HG02970 (cell line): ENCODE measurements around the gene MAP7.

ENCODE experiments used
- ATAC-seq: cut with Tn5 transposase; IDR thresholded peaks from one replicate; pipeline ENCODE4 v1.9.1; 2021; ENCODE audit warnings: mild to moderate bottlenecking, moderate library complexity, moderate number of reproducible peaks; ENCODE audit not compliant: unreplicated experiment, low FRiP score

MAP7 gene

DNA sequence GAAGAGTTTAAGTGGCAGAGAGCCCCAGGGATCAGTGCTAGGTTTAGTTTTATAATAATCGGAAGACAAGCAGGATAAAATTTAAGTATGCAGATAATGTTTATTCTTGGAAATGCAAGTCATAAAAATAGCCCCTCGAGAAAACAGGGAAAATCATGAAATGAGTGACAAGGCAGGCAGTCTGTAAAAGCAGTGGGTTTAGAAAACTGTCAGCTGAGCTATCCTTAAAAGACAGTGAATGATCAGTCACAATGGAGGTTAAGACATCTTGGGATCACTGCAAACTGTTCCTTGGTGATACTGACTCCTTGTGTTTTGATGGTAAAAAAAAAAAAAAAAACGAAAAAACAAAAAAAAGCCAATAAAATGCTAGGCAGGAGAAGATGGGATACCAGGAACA is 199.3 kb downstream of the MAP7 start:
- no peak for ATAC-seq

DNA sequence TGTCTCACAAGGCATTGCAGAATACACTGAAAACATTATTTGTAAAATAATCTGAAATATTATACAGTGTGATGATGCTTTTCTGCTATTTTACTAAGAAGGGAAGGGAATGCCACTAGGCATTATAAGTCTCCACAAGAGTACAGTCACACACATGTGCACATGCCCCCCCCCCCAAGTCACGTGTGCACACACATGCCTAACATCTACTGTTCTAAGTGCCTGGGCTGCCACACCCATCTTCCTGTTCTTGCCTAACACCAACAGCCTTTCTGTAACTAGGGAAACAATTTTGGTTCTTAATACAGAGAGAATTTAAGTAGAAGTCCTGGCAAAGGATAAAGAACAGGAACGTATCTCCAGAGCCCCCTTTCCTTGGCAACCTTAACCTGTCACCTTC is 202.4 kb downstream of the MAP7 start:
- no peak for ATAC-seq

DNA sequence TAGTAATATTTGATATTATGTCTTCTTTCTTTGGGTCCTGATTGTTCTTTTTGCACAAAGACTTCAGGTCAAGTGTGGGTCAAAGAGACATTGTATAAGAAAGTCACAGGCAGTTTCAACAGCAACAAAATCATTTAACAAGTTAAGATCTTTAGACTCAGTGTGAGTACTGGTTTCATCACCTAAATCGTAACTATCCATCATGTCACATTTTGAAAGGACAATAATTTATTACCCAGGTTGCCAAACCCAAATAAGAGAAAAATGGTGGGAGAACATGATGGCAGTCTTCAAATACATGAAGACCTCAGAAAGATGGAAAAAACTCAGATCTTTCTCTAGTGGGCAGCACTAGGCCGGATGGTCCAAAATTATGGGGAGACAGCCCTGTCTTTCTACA is 205.1 kb downstream of the MAP7 start:
- ATAC-seq = no peak

DNA sequence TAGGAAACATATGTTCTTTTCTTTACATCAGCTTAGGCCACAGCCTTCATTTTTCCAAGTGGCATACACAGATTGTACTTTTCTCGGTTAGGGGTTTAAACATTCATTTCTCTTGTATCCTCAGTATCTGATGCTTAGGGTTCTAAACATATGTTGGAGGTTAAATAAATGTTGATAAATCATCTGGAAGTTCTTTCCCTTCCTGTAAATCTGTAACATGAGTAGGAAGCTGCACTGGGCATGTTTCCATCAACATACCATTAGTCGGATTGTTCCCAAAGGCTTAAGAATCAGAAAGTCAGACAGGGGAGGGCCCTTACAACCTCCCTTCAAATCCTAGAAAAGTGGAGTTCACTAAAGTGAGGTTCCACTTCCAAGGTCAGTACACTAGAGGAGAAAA is 205.8 kb downstream of the MAP7 start:
- no peak for ATAC-seq

DNA sequence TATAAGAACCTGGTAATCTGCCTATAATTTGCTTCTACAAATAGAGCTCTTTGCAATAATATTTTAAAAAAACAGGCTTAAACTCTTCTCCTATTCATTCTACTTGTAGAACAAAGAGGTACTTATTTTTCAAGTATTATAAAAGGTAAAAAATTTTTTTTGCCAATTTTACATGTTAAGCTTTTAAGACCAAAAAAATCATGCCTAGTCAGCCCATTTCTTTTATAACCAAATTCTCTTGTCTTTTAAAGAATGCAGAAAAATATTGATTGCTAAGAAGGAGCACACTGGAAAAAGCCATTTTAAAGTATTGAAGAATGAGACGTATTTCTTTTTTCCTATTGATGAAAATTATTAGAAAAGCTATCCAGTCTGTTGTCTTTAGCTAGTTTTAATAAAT is 206.5 kb downstream of the MAP7 start:
- no peak for ATAC-seq

DNA sequence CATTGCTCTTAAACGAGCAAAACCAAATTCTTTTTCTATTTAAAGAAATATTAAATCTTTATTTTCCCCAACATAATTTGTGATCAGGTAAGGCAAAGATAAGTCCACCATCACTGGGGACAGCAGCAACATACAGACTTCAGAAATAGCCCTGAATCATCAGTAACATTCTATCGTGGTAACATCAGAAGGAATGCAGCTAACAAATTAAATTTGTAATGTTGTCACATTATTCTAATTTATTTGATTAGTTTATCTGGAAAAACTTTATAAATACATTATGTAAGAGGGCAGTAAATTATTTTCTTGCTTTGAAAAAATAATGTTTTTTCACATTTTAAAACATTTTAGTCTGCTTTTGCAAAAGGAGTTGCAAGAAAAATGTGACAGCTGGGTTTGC is 206.9 kb downstream of the MAP7 start:
- ATAC-seq = no peak

DNA sequence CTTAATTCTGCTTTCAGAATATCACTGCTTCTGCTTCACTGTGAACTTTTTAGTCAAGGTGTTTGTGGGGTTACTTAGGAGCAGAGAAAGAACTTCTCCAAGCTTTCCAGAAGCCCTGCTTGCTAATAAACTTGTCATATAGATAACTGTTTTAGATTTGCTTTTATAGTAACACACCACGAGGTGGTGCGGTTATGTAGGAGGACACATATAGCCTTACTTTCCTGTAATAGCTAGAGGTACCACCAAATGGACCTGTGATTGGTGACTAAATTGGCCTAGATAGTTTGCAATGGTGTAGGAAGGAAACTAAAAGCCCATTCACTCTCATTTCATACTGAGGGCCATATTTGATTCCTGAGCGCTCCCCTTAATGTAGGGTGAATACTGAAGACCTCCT is 208.3 kb downstream of the MAP7 start:
- ATAC-seq = no peak

DNA sequence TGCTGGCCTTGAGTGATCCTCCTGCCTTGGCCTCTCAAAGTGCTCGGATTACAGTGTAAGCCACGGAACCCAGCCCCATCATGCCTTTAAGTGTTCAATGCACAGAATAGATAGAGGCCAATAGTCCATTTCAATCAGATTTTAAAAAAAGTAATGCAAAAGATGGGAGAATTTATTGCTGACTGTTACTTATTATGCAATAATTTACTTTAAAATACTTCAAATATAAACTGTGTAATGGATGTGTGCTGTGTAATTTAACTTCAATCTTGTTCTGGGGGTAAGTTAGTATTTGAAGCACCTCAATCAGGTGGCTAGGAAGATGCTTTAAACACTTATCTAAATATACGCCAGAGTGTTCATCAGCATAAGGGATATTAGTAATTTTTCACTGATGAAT is 208.9 kb downstream of the MAP7 start:
- ATAC-seq = no peak

DNA sequence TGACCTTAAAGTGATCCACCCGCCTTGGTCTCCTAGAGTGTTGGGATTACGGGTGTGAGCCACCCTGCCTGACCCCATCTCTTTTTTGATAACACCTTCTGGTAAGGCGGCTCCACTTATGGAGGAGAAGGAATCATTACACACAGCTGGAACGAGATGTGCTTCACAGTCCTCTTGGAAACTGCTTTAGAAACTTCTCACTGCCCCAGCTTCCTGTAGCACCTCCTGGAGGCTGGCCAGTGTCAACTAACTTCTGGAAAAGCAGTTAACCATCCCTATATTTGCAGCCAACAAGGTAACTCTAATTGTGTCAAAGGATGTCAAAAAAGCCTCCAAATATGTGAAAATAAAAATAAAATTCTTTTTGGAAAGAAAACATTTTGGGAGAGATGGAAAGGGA is 211.7 kb downstream of the MAP7 start:
- no peak for ATAC-seq

DNA sequence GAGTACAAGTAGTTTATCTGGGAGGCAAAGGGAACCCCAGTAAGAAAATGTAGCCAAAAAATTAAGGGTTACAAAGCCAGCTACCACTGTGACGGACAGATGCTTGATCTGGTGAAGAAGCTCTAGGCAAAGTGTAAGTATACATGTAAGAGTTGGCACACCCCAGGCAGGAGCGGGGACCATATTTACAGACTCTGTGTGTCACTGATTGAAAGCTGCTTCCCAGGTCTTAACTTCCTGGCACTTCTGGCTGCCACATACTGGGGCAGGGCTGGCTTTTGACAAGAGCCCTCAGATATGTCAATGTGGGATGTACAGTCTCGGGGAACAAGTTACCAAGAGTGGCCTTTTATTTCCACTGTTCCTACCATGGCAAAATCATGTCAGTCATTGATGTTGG is 212.6 kb downstream of the MAP7 start:
- no peak for ATAC-seq

DNA sequence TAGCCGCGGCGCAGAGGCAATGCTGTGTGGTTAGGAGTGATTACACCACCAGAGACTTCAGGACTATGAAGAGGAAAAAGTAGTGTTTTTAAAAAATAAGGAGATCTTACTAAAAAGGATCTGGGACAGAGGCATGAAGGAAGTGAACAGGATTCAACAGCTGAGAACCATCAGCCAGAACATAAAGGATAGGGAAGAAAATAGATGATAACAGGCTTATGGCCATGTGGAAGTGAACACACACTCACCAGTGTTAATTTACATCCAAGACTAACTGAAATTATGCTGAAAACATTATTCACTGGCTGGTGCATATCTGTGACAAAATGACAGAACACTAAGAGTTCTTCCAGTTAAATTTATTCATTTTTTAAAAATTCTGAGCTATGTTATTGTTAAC is 213.1 kb downstream of the MAP7 start:
- no peak for ATAC-seq

DNA sequence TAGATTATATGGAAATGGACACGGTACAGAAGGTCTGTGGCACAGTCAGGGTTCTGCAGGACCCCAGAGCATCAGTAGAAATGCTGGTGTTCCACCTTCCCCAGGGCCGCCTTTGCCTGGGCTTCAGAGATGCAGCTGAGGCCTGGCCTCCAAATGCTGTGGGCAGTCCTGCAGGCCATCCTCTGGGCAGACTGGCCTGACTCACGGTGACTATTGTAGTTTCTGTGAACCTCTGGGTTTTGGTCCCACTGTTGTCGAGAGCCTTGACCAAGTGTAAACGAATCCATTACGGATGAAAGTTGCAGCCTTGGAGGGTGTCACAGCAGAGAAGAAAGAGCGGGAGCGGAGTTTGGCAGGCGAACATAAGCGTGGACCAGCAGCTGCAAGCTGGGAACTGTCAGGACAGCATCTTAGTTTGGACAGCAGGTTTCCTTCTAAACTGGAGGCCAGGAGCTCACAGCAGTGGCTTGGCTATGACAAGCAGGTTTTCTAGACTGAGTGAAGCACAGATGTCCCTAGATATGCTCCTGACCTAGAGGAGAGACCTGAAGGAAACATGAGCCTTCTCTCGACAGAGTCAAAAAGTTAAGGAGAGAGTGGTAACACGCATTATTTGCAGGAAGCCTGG is 214.4 kb downstream of the MAP7 start:
- ATAC-seq = no peak

DNA sequence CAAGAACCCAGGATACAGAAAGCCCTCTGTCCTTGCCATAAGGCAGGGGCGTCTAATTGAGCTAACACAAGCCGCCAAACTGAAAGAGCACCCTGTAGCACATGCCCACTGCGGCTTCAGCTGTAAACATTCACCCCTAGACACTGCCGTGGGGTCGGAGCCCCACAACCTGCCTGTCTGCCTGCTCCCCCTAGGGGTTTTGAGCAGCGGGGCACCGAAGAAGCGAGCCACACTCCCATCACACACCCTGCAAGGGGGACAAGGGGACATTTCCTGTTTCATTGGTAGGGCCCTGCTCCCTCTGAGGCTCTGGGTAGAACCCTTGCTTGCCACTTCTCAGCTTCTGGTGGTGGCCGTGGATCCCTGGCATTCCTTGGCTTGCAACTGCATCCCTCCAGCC is 215.4 kb downstream of the MAP7 start:
- ATAC-seq = no peak

DNA sequence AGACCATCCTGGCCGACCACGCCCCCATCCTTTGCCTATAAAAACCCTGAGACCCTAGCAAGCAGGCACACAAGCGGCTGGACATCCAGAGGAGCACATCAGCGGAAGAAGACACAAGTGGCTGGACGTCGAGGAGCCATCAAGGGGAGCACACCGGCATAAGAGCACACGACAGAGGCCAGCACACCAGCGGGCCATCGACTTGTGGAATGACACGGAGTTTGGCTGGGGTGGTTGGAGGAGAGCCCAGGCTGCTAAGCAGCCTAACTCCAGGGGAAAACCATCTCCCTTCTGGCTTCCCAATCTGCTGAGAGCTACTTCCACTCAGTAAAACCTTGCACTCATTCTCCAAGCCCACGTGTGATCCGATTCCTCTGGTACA is 215.8 kb downstream of the MAP7 start:
- ATAC-seq = no peak

DNA sequence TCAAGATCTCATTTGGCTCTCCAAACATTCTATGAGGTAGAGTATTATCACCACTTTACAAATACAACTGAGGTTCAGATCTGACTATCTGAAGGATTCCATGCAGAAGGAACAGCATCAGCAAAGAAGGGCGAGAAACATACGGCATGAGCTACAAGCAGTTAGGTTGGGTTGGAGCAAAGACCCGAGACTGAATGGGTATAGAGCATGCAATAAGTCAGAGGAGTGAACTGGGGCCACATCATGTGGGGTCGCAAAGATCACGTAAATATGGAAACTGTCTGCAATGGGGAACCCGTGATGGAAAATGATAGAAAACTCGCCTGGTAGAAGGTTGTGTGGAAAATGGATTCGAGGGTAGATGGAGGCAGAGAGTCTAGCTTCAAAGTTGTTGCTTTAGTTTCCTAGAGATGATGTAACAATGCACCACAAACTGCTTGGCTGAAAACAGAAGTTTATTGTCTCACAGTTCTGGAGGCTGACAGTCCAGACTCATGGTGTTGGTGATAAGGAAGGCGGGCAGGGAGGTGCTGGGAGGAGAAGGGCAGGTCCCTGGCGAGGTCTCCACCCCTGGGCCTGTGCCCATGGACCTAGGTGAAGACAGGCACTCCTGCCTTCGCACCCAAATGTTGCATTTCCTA is 216.3 kb downstream of the MAP7 start:
- no peak for ATAC-seq

DNA sequence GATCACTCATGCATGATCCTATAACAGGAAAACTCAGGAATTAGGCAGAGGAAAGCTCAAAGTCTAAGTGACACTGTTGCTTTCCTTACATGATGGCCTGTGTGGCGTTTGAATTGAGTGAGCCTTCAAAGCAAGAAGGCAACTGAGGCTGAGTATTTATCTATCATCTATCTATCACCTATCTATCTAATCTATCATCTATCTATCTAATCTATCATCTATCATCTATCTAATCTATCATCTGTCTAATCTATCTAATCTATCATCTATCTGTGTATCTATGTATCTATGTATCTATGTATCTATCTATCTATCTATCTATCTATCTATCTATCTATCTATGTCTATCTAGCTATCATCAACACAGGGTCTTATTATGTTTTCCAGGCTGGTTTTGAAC is 218.8 kb downstream of the MAP7 start:
- ATAC-seq = no peak

DNA sequence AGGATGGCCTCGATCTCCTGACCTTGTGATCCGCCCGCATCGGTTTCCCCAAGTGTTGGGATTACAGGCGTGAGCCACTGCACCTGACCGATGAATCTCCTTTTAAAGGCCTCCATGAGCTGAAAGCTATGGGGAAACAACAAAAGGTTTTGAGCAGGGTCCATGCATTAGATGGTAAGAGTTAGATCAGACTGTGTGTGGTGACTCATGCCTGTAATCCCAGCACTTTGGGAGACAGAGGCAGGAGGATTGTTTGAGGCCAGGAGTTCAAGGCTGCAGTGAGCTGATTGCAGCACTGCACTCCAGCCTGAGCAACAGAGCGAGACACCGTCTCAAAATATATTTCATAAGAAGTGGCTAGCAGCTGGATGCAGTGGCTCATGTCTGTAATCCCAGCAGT is 219.6 kb downstream of the MAP7 start:
- ATAC-seq = no peak

DNA sequence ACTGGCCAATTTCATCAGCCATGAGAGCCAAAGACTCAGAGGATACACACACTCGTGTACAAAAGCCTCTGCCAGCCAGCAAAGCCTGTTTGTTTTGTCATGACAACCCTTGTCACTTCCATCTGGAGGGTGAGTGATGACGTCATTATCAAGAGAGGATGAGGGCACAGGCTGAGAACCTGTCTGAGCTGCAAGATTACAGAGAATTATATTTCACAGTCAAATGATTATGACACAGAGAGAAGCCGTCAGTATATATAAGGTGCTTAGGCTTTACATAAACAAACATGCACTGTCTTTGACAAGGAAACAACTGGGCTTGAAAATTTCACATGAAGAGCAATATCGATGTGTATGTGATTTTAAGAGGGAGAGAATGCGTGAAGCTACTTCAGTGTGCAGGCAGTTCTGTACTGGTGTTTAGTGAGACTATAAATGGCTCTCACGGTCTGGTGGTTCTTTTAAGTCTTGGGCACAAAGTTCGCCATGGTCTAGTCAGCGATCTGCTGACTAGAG is 224.1 kb downstream of the MAP7 start:
- no peak for ATAC-seq

DNA sequence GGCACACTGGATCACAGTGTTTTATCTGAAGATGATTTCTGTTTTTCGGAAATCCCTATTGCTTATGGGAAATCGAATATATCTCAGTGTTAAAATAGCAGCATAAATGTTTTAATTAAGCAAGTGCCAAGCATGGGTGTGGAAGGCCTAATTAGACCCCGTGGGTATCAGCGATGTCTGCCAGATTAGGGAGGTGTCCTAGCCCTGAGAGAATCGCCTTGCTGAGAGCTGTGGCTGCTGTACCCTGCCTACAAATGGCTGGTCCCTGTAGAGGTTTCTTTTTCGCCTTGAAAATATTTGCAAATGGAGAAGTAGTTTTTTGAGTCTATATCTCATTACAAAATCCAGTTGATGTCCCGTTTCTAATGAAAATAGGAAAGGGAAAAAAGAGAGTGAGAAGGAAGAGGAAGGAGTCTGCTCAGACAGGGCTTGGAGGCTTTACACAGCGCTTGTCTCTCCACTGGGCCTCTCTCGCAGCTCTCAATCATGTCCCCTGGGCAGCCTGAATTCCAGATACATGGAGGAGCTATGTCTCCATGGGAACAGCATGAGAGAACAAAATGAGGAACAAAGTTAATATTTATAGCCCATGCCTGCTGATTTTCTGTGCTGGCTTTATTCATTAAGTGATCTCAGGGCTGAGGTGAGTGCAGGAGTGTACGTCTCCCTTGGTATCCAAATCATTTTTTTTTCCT is 225.4 kb downstream of the MAP7 start:
- ATAC-seq = no peak

DNA sequence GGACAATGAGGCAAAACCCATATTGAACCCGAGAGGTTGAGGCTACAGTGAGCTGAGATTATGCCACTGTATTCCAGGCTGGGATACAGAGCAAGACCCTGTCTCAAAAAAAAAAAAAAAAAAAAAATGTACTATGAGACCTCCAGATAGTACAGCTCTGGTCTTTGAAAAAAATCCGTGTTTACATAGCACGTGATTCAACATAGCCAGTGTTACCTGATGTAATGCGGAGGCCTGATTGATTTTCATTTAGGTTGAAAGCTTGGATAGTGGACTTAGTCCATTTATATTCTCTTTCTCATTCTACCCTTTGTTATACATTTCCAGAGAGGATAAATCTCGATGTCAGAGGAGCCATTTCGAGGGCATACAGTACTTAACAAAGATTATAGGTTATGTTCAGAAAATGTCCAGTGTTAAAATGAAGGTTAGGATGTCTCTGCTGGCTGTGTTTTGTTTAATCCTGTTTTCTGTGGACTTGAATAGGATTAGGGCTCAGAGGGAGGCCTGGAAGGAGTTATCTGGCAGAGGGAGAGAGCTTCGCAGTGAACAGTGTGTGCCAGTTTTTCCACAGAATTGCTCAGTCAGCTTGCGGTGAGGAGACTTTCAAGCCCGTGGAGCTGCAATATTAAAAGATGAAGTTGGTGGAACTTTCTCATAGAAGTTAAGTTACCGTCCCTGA is 226.7 kb downstream of the MAP7 start:
- ATAC-seq = no peak

DNA sequence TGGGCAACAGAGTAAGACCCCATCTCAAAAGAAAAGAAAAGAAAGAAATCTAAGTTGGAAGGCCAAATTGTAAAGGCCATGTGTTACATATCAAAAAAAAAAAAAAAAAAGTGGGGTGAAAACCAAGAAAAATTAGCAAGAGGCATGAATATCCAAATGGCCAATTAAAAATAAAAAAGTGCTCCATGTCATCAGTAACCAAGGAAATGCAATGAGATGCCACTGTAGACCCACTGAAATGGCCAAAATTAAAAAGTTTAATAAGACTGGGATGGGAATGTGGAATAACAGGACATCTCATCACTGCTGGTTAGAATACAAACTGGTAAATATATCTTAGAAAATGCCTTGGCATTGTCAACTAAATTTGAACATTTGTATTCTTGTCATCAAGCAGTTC is 230.5 kb downstream of the MAP7 start:
- no peak for ATAC-seq
